ENCODE measurements around the gene GTF3C6. TPM values are rescaled to one million over a fixed set of nuclear protein-coding genes. Genes with fewer than 3 reads are reported as not detected.

Gene GTF3C6, protein sequence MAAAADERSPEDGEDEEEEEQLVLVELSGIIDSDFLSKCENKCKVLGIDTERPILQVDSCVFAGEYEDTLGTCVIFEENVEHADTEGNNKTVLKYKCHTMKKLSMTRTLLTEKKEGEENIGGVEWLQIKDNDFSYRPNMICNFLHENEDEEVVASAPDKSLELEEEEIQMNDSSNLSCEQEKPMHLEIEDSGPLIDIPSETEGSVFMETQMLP
- total RNA-seq, result 10 to 100 TPM; 16.0 to 49.8 (median 39.9) TPM

- intact Hi-C loops (cut with DNase I), result loop anchor here (10.0 kb wide), 1 partner anchor 434 kb away; no protein-coding TSS in a partner anchor
- TF ChIP-seq, protein P1, sequence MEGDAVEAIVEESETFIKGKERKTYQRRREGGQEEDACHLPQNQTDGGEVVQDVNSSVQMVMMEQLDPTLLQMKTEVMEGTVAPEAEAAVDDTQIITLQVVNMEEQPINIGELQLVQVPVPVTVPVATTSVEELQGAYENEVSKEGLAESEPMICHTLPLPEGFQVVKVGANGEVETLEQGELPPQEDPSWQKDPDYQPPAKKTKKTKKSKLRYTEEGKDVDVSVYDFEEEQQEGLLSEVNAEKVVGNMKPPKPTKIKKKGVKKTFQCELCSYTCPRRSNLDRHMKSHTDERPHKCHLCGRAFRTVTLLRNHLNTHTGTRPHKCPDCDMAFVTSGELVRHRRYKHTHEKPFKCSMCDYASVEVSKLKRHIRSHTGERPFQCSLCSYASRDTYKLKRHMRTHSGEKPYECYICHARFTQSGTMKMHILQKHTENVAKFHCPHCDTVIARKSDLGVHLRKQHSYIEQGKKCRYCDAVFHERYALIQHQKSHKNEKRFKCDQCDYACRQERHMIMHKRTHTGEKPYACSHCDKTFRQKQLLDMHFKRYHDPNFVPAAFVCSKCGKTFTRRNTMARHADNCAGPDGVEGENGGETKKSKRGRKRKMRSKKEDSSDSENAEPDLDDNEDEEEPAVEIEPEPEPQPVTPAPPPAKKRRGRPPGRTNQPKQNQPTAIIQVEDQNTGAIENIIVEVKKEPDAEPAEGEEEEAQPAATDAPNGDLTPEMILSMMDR (IDR thresholded peaks at IDR 0.05), result peak in 1 of 6 experiments; percentile 1
- TF ChIP-seq POLR2A (IDR thresholded peaks at IDR 0.05), result peak; percentile 53 to 88
- peak; percentile 93 to 94 for DNase-seq
- H3K36me3 ChIP-seq, result peaks cover 9 to 12% of the 10 kb centered on the region in 2 donors
- WGBS, 2 donors, result 1% methylated on average over 42 to 48 of the region's 70 CpGs
- peak within 1 kb of the TSS; percentile 79 to 91 (median 85) for H3K27ac ChIP-seq
- no peaks in the 10 kb centered on the region for H3K9me3 ChIP-seq
- H3K4me1 ChIP-seq, result peaks cover 0 to 6% of the 10 kb centered on the region in 2 donors
- H3K27me3 ChIP-seq, result no peaks in the 10 kb centered on the region
- H3K4me3 ChIP-seq (replicated peaks in 1 of 3), result peak within 1 kb of the TSS; percentile 15 to 57 (median 39)
These were observed at the start of gene GTF3C6 for GRCh38 chr6:110958329-110959192. Gene GTF3C6 (plus strand): TSS chr6:110958706. CDS start chr6:110958770, 64 bp downstream.

DNA sequence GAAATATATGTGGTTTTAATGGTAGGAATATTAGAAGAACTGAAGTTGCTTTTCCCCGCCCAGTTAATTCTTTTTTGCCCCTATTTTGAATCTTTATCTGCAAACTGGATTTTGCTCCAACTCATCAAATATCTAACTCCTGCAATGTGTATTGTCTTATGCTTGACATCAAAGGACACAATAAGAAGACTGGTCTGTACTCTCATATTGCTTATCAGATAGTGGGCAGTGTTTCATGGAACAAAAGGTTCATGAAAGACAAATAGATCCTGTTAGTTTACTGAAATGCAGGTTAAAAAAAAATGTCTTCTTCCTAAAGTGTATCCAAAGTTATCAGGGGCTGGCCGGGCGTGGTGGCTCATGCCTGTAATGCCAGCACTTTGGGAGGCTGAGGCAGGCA, 27.7 kb upstream of the GTF3C6 start:
- no peaks in the 10 kb centered on the region for H3K27me3 ChIP-seq
- no peak overlapping the region for H3K27ac ChIP-seq
- no peaks in the 10 kb centered on the region for H3K4me1 ChIP-seq
- TF ChIP-seq POLR2A (IDR thresholded peaks at IDR 0.05), result no peak
- TF ChIP-seq, protein P1 (IDR thresholded peaks at IDR 0.05), result no peak
- DNase-seq, result no peak
- 93 to 100% methylated on average over 3 of the region's 3 CpGs for WGBS, 2 donors
- H3K36me3 ChIP-seq, result no peaks in the 10 kb centered on the region
- intact Hi-C loops (cut with DNase I), result no loop called here
- no peak overlapping the region for H3K4me3 ChIP-seq (replicated peaks in 1 of 3)
- no peaks in the 10 kb centered on the region for H3K9me3 ChIP-seq

- Histone ChIP-seq H3K4me3 (replicated peaks in 1 of 3) (no peak overlapping the region), H3K27me3 (no peaks in the 10 kb centered on the region), H3K36me3 (no peaks in the 10 kb centered on the region), H3K27ac (no peak overlapping the region), H3K4me1 (no peaks in the 10 kb centered on the region), H3K9me3 (no peaks in the 10 kb centered on the region)
- intact Hi-C loops (cut with DNase I), result no loop called here
- no peak for DNase-seq
- TF ChIP-seq, protein P1 (IDR thresholded peaks at IDR 0.05), result no peak
- TF ChIP-seq POLR2A (IDR thresholded peaks at IDR 0.05), result no peak
- 87 to 89% methylated on average over 2 of the region's 2 CpGs for WGBS, 2 donors
These were observed 24.6 kb upstream of the GTF3C6 start for GRCh38 chr6:110933912-110934311.

- no peaks in the 10 kb centered on the region for H3K27me3 ChIP-seq
- H3K4me1 ChIP-seq, result no peaks in the 10 kb centered on the region
- intact Hi-C loops (cut with DNase I), result no loop called here
- H3K4me3 ChIP-seq (replicated peaks in 1 of 3), result no peak overlapping the region
- no peak for DNase-seq
- no peaks in the 10 kb centered on the region for H3K36me3 ChIP-seq
- no peak overlapping the region for H3K27ac ChIP-seq
- no peak for TF ChIP-seq POLR2A (IDR thresholded peaks at IDR 0.05)
- TF ChIP-seq, protein P1 (IDR thresholded peaks at IDR 0.05), result no peak
- no peaks in the 10 kb centered on the region for H3K9me3 ChIP-seq
- WGBS, 2 donors, result 95 to 97% methylated on average over 1 of the region's 1 CpG
These were observed 24.1 kb upstream of the GTF3C6 start for GRCh38 chr6:110934381-110934898.

Data from thyroid gland (tissue), 4 donors.